Endodermal cell (in vitro differentiated cells): ENCODE measurements around the gene ARL1. TPM values are rescaled to one million over a fixed set of nuclear protein-coding genes. Genes with fewer than 3 reads are reported as not detected.

Experiments
- DNase-seq: peaks from one replicate; pipeline ENCODE4 v3.0.0-alpha.2; 2017
- H3K27ac ChIP-seq: 2 replicates; pipeline ENCODE4 v1.5.1; 2013; ENCODE audit warnings: mild to moderate bottlenecking, low read depth, low read length, moderate library complexity
- H3K27me3 ChIP-seq: 2 replicates; pipeline ENCODE4 v1.6.1; 2013; ENCODE audit warnings: mild to moderate bottlenecking, low read length, moderate library complexity; ENCODE audit not compliant: insufficient read depth, control insufficient read depth, poor library complexity, severe bottlenecking
- H3K36me3 ChIP-seq: 2 replicates; pipeline ENCODE4 v1.7.0; 2013; ENCODE audit warnings: mild to moderate bottlenecking, low read length, moderate library complexity; ENCODE audit not compliant: control insufficient read depth, insufficient read depth
- H3K4me1 ChIP-seq: one replicate; pipeline ENCODE4 v1.7.0; 2013; ENCODE audit warnings: low read length; ENCODE audit not compliant: control insufficient read depth, insufficient read depth
- H3K4me3 ChIP-seq: 2 replicates; pipeline ENCODE4 v1.5.1; 2013; ENCODE audit warnings: mild to moderate bottlenecking, low read length, moderate library complexity
- H3K9ac ChIP-seq: 2 replicates; pipeline ENCODE4 v1.6.1; 2013; ENCODE audit warnings: mild to moderate bottlenecking, low read length, moderate library complexity; ENCODE audit not compliant: poor library complexity, severe bottlenecking; ENCODE audit errors: extremely low read depth
- H3K9me3 ChIP-seq: 2 replicates; pipeline ENCODE4 v1.6.1; 2013; ENCODE audit warnings: mild to moderate bottlenecking, low read length, moderate library complexity; ENCODE audit not compliant: control insufficient read depth
- H3K27ac Mint-ChIP-seq: 2 replicates; pipeline ENCODE4 v1.8.0; 2020; ENCODE audit warnings: mixed read lengths
- H3K27me3 Mint-ChIP-seq: 2 replicates; pipeline ENCODE4 v1.8.0; 2021; ENCODE audit warnings: mild to moderate bottlenecking, mixed read lengths; ENCODE audit not compliant: insufficient read depth
- H3K36me3 Mint-ChIP-seq: 2 replicates; pipeline ENCODE4 v1.8.0; 2020; ENCODE audit warnings: low read depth, mixed read lengths
- H3K4me1 Mint-ChIP-seq: 2 replicates; pipeline ENCODE4 v1.8.0; 2020; ENCODE audit warnings: mixed read lengths
- H3K4me3 Mint-ChIP-seq: 2 replicates; pipeline ENCODE4 v1.8.0; 2020; ENCODE audit warnings: mild to moderate bottlenecking, moderate library complexity, mixed read lengths
- H3K9me3 Mint-ChIP-seq: 2 replicates; pipeline ENCODE4 v1.8.0; 2020; ENCODE audit warnings: mild to moderate bottlenecking, mixed read lengths
- CTCF ChIP-seq: fragments of 200-600 bp; sonication (generic); conservative IDR thresholded peaks from 2 replicates; pipeline ENCODE4 v1.5.0; 2021; ENCODE audit warnings: antibody characterized with exemption, mild to moderate bottlenecking
- WGBS, 2 experiments: methylation state at CpG; one replicate each; pipeline versions ENCODE4 v1.1.5 to v1.1.7; 2013; ENCODE audit warnings: missing lambda C conversion rate in 2 of 2, mixed read lengths in 1 of 2; ENCODE audit not compliant: insufficient coverage in 1 of 2, insufficient read length in 1 of 2; 5-methylcytosine and 5-hydroxymethylcytosine counted together
- total RNA-seq, 2 donors: library from RNA; stranded (reverse); fragmentation: NEBNext Ultra II Directional in 1 of 2; extraction: Animal tissue kit (Norgen Biotek cat#: 25700) in 1 of 2; gene quantifications; 2 replicates in 1 of 2; 3 replicates in 1 of 2; pipeline ENCODE4 v1.2.1, GENCODE V29; 2021

ARL1 gene
- total RNA-seq, 2 donors from 2014 or later: 80.6 to 86.3 TPM

- Histone ChIP-seq H3K27me3 (no peaks in the 10 kb centered on the region), H3K9ac (no peak overlapping the region), H3K4me3 (no peak overlapping the region), H3K4me1 (no peaks in the 10 kb centered on the region), H3K9me3 (no peaks in the 10 kb centered on the region), H3K27ac (no peak overlapping the region), H3K36me3 (peaks cover 79% of the 10 kb centered on the region)
- Mint-ChIP-seq H3K36me3 (peaks cover 76% of the 10 kb centered on the region), H3K27me3 (no peaks in the 10 kb centered on the region), H3K4me3 (no peak overlapping the region), H3K4me1 (no peaks in the 10 kb centered on the region), H3K9me3 (no peaks in the 10 kb centered on the region), H3K27ac (no peak overlapping the region)
- no peak for TF ChIP-seq CTCF
- DNase-seq: no peak
Observed at GRCh38 chr12:101379149-101379548, 28.4 kb downstream of the ARL1 start.

- no peak overlapping the region for H3K27ac ChIP-seq
- 94% methylated on average over 3 of the region's 5 CpGs; no CpG with 5 or more reads in 1 of the 2 experiments for WGBS, 2 experiments
- no peak overlapping the region for H3K4me3 ChIP-seq
- Mint-ChIP-seq H3K27me3 (no peaks in the 10 kb centered on the region), H3K4me1 (no peaks in the 10 kb centered on the region), H3K4me3 (no peak overlapping the region), H3K36me3 (peaks cover 73% of the 10 kb centered on the region), H3K9me3 (no peaks in the 10 kb centered on the region), H3K27ac (no peak overlapping the region)
- no peak for TF ChIP-seq CTCF
- H3K9me3 ChIP-seq: no peaks in the 10 kb centered on the region
- peaks cover 81% of the 10 kb centered on the region for H3K36me3 ChIP-seq
- H3K4me1 ChIP-seq: no peaks in the 10 kb centered on the region
- no peak for DNase-seq
- no peaks in the 10 kb centered on the region for H3K27me3 ChIP-seq
- no peak overlapping the region for H3K9ac ChIP-seq
Observed at GRCh38 chr12:101375573-101375972, 32.0 kb downstream of the ARL1 start.

DNA sequence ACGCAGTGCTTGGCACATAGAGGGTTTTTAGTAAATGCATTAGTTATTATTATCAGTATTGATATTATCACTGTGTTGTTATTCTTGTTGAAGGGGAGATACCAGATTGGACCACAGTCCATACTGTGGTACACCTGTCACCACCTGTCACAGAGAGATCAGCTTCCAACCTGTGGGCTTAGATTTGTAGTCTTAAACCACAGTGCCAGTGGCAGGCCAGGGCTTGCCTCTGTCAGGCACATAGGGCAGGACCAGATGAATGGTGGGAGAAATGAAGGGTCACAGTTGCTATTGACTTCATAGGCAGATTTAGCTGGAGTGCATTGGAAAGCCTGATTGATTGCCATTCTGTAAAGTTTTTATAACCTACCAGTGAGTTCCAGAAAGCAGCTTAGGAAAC lies 35.1 kb downstream of the ARL1 start:
- Histone ChIP-seq H3K27ac (no peak overlapping the region), H3K9ac (no peak overlapping the region), H3K4me3 (no peak overlapping the region), H3K27me3 (no peaks in the 10 kb centered on the region), H3K4me1 (no peaks in the 10 kb centered on the region), H3K9me3 (no peaks in the 10 kb centered on the region), H3K36me3 (peaks cover 82% of the 10 kb centered on the region)
- Mint-ChIP-seq H3K27me3 (no peaks in the 10 kb centered on the region), H3K27ac (no peak overlapping the region), H3K9me3 (no peaks in the 10 kb centered on the region), H3K4me1 (no peaks in the 10 kb centered on the region), H3K36me3 (peaks cover 74% of the 10 kb centered on the region), H3K4me3 (no peak overlapping the region)
- 80 to 100% methylated on average over 1 of the region's 1 CpG for WGBS, 2 experiments
- no peak for DNase-seq
- TF ChIP-seq CTCF: no peak
